HG02870 (cell line): ENCODE data around the gene PEX5L.
A peak's percentile ranks its signal among the peaks of the same experiment; 100 is the strongest.
"Not testable (repeated sequence)": the region's sequence is repeated elsewhere in the genome, so short reads cannot be mapped to it uniquely, and the experiment has no call there.

ENCODE experiments used
- ATAC-seq: cut with Tn5 transposase; IDR thresholded peaks from one replicate; pipeline ENCODE4 v1.9.1; 2021; ENCODE audit warnings: mild to moderate bottlenecking, moderate library complexity; ENCODE audit not compliant: unreplicated experiment

PEX5L gene, protein sequence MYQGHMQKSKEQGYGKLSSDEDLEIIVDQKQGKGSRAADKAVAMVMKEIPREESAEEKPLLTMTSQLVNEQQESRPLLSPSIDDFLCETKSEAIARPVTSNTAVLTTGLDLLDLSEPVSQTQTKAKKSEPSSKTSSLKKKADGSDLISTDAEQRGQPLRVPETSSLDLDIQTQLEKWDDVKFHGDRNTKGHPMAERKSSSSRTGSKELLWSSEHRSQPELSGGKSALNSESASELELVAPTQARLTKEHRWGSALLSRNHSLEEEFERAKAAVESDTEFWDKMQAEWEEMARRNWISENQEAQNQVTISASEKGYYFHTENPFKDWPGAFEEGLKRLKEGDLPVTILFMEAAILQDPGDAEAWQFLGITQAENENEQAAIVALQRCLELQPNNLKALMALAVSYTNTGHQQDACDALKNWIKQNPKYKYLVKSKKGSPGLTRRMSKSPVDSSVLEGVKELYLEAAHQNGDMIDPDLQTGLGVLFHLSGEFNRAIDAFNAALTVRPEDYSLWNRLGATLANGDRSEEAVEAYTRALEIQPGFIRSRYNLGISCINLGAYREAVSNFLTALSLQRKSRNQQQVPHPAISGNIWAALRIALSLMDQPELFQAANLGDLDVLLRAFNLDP

GRCh38 chr3:180036671-180037455 is at the start of gene PEX5L:
Gene PEX5L (minus strand): TSS chr3:180036937. CDS start chr3:180036599, 338 bp downstream.
- ATAC-seq: peak; percentile 89

GRCh38 chr3:180085122-180085710 is 48.5 kb upstream of the PEX5L start:
- no peak for ATAC-seq

DNA sequence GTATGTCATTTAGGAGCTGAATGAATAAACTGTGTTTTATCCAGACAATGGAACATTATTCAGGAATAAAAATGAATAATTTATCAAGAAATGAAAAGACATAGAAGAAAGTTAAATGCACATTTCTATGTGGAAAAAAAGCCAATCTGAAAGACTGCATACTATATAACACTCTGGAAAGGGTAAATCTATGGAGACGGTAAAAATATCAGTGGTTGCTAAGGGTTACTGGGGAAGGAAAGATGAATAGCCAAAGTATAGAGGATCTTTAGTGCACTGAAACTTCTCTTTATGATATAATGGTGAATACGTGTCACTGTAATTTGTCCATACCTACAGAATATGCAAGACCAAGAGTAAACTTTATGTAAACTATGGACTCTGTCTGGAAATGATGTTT is 46.0 kb upstream of the PEX5L start:
- no peak for ATAC-seq

GRCh38 chr3:180078592-180078991 is 41.9 kb upstream of the PEX5L start:
- ATAC-seq: no peak

GRCh38 chr3:180073561-180073960 is 36.8 kb upstream of the PEX5L start:
- ATAC-seq: no peak

- no peak for ATAC-seq
Observed at GRCh38 chr3:180072786-180073185, 36.0 kb upstream of the PEX5L start.

DNA sequence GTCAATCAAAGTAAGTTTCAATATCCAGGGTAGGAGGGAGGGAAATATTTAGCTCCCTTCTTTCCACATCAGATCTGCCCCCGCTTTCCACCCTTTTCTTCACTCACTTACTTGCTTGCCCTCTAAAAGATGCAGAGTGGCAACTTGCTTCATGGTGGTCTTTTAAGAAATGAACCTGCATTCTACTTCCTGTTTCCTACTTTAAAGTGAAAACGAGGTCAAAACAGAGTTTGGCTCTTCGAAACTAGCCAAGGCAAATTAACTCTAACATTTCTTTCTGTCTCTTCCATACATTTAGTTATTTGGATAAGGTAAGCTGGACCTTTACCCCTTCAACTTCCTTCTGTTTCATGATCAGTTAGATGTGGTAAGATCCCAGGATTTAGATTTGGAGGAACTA is 34.2 kb upstream of the PEX5L start:
- ATAC-seq: no peak

DNA sequence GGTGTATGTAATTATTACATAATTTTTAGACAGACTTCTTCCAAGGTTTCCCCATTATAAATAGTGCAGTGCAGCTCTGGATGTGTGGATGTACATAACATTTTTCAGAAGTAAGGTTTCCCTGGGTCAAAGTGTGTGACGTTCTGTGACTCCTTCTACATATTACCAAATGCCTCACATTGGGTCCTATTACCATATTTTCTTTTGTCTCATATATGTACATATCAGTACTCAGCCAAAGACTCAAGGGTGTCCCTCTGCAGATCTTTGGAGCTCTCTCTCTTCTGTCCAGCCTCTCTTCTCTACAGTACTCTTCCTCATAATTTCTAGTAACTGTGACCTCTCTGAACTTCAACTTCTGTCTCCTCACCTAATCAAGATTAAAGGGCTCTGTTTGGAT is 31.3 kb upstream of the PEX5L start:
- no peak for ATAC-seq

GRCh38 chr3:180066598-180066997 is 29.9 kb upstream of the PEX5L start:
- ATAC-seq: no peak

- no peak for ATAC-seq
Observed at GRCh38 chr3:180063783-180064182, 27.0 kb upstream of the PEX5L start.

DNA sequence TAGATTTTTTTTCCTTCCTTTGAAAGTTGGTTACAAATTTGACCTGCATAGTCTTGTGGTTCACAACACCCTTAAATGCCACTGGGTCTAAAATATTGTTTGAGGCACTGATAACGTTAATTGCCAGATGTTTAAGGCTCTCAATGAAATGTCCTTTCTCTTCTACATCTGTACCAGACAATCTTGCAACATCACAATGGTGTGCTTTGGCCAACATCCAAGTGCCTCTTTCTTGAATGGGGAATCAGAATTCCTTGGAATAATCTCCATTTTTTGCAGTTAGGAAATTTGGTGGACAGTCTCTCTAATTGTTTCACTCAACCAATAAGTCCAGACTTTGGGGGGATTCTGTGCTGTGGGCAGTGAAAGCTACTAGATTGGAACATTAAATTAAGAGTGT is 26.0 kb upstream of the PEX5L start:
- no peak for ATAC-seq

- no peak for ATAC-seq
Observed at GRCh38 chr3:180059356-180059755, 22.6 kb upstream of the PEX5L start.

GRCh38 chr3:180058238-180058637 is 21.5 kb upstream of the PEX5L start:
- ATAC-seq: no peak

GRCh38 chr3:180055656-180056055 is 18.9 kb upstream of the PEX5L start:
- ATAC-seq: not testable (repeated sequence)

GRCh38 chr3:180049391-180049790 is 12.7 kb upstream of the PEX5L start:
- no peak for ATAC-seq

GRCh38 chr3:180048840-180049239 is 12.1 kb upstream of the PEX5L start:
- ATAC-seq: no peak

GRCh38 chr3:180048103-180048502 is 11.4 kb upstream of the PEX5L start:
- peak; percentile 96 for ATAC-seq

DNA sequence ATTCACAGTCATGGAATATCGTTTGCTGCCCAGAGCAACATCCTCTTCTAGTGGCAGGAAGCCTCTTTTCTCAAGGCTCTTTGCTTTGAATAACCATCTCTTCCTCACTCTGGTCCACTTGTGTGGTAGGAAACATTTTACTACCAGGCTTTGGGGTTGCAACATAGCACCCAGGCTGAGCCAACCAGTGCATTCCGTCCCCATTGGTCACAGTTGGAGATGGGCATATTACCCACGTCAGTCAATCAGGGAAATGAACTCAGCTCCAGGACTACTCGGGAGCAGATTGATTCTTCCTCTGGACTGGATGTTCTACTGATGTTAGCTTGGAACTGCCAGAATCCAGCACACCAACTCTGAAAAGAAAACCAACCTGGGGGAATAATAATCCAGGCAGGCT is 4.2 kb upstream of the PEX5L start:
- no peak for ATAC-seq

DNA sequence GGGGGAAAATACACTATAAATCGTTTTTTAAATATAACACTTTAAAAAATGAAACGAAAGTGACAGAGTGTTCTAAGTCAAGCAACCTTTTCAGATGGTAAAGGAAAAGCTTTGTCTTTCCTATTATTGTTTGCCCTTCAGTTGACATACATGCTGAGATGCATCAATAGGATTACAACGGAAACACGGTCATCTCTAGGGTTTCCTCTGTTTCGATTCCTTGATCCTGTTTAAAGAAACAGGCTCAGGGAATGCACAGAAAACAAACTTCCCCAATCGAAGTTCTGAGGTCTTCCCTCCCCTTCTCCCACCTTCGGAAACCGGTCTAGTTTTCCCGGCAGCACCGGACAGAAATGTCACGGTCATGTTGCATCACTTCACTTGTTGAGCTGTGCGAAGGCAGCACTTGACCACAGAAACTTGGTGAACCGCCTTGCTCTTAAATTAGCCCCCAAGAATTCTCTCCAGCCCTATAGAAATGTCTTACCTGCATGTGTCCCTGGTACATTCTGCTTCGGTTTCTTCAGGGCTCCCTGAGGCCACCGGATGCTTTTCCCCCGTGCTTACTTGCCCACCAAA is 556 bp downstream of the PEX5L start:
- ATAC-seq: peak; percentile 35

GRCh38 chr3:180026997-180027396 is 9.7 kb downstream of the PEX5L start:
- no peak for ATAC-seq

DNA sequence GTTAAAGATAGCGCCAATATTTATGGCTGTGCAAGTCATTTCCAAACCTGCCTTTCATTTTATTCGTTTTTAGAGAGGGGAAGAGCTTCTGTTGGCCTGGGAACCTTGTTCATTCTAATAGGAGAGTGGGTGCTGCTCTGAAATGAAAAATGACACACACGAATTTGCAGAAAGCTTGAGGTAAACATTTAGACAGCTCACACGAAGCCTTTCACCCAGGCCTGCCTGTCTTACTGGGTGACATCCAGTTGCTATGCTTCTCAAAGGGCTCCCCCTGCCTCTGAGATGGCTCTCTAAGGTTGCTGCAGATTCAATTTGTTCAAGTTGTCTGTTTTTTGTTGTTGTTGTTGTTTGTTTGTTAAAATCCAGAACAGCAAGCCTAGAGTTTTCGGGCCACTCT is 18.2 kb downstream of the PEX5L start:
- peak; percentile 78 for ATAC-seq
